ENCODE results near the gene MFSD12.

DNA sequence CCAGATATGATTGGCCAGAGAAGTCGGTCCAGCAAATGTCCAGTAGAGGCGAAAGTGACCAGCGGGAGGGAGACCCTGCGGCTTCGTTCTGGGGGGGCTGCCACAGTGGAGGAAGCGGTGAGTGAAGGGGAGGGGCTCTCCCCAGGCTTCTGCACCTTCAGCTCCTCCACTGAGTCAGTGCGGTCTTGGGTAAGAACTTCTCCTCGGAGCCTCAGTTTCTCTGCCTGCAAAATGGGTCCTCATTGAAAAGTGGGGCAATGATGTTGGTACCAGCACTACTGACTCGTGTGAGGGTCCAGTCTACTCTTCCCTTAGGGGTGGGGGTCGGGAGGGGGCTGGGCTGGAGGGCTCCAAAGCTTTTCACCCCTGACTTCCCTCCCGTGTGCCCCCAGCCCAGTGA, 32.1 kb upstream of the MFSD12 start:
- TF ChIP-seq EZH2phosphoT487 (IDR thresholded peaks at IDR 0.05; ENCODE audit: low read length) (no peak), EZH2 (optimal IDR thresholded peaks at IDR 0.05; ENCODE audit: low read depth, low read length) (no peak)

Measured in MM.1S (cell line).